Neural progenitor cell (in vitro differentiated cells): Measurements from ENCODE around the gene MN1. TPM values are rescaled to one million over a fixed set of nuclear protein-coding genes. Genes with fewer than 3 reads are reported as not detected.

Experiments used
- DNase-seq: peaks from one replicate; pipeline ENCODE4 v3.0.0-alpha.2; 2016; ENCODE audit warnings: low spot score
- H2AFZ ChIP-seq: fragments of 200-600 bp; sonication (generic); replicated peaks from 2 replicates; pipeline ENCODE4 v1.6.1; 2016; ENCODE audit warnings: antibody characterized with exemption
- H3F3A ChIP-seq: fragments of 200-600 bp; sonication (generic); 2 replicates; pipeline ENCODE4 v1.6.1; 2016; ENCODE audit warnings: antibody characterized with exemption, low read depth
- H3K27ac ChIP-seq: fragments of 200-600 bp; sonication (generic); 2 replicates; pipeline ENCODE4 v1.5.1; 2016; ENCODE audit warnings: mild to moderate bottlenecking
- H3K27me3 ChIP-seq: fragments of 200-600 bp; sonication (generic); 2 replicates; pipeline ENCODE4 v1.6.1; 2016; ENCODE audit warnings: mild to moderate bottlenecking, moderate library complexity
- H3K36me3 ChIP-seq: fragments of 200-600 bp; sonication (generic); 2 replicates; pipeline ENCODE4 v1.5.1; 2016
- H3K4me1 ChIP-seq: fragments of 200-600 bp; sonication (generic); 2 replicates; pipeline ENCODE4 v1.6.1; 2016; ENCODE audit warnings: mixed run types
- H3K4me2 ChIP-seq: fragments of 200-600 bp; sonication (generic); 2 replicates; pipeline ENCODE4 v1.6.1; 2016
- H3K4me3 ChIP-seq: fragments of 200-600 bp; sonication (generic); 2 replicates; pipeline ENCODE4 v1.5.1; 2016
- H3K79me2 ChIP-seq: fragments of 200-600 bp; sonication (generic); 2 replicates; pipeline ENCODE4 v1.6.1; 2016; ENCODE audit warnings: low read depth
- H3K9ac ChIP-seq: fragments of 200-600 bp; sonication (generic); 2 replicates; pipeline ENCODE4 v1.6.1; 2016
- H3K9me3 ChIP-seq: fragments of 200-600 bp; sonication (generic); 2 replicates; pipeline ENCODE4 v1.5.1; 2016; ENCODE audit warnings: low read depth
- H4K20me1 ChIP-seq: fragments of 200-600 bp; sonication (generic); 2 replicates; pipeline ENCODE4 v1.6.1; 2016; ENCODE audit warnings: low read depth
- H3K27ac Mint-ChIP-seq: 3 replicates; pipeline ENCODE4 v1.8.0; 2021; ENCODE audit warnings: mixed read lengths
- H3K27me3 Mint-ChIP-seq: 2 replicates; pipeline ENCODE4 v1.8.0; 2022; ENCODE audit warnings: low read depth, mild to moderate bottlenecking, inconsistent platforms, moderate library complexity, mixed read lengths; ENCODE audit not compliant: insufficient read depth
- H3K36me3 Mint-ChIP-seq: 3 replicates; pipeline ENCODE4 v1.8.0; 2021; ENCODE audit warnings: mixed read lengths
- H3K4me1 Mint-ChIP-seq: 3 replicates; pipeline ENCODE4 v1.8.0; 2021; ENCODE audit warnings: mixed read lengths
- H3K4me3 Mint-ChIP-seq: 3 replicates; pipeline ENCODE4 v1.8.0; 2021; ENCODE audit warnings: mild to moderate bottlenecking, moderate library complexity, mixed read lengths
- H3K9me3 Mint-ChIP-seq: 3 replicates; pipeline ENCODE4 v1.8.0; 2020; ENCODE audit warnings: mixed read lengths
- EZH2 ChIP-seq: fragments of 200-600 bp; sonication (generic); IDR thresholded peaks from 2 replicates; pipeline ENCODE4 v1.6.1; 2017; ENCODE audit warnings: antibody characterized with exemption, mild to moderate bottlenecking, moderate library complexity
- EZH2phosphoT487 ChIP-seq: fragments of 200-600 bp; sonication (generic); IDR thresholded peaks from 2 replicates; pipeline ENCODE4 v1.6.1; 2017; ENCODE audit warnings: antibody characterized with exemption
- total RNA-seq: library from RNA; depleted of rRNA; stranded (reverse); fragments of >200 nt; gene quantifications from 2 replicates; pipeline ENCODE4 v1.2.3, GENCODE V29; 2015; ENCODE audit warnings: low replicate concordance
- TF ChIP-seq, protein P1 (sequence below): fragments of 200-600 bp; sonication (generic); IDR thresholded peaks from 2 replicates; pipeline ENCODE4 v1.5.1; 2017; ENCODE audit warnings: antibody characterized with exemption, mild to moderate bottlenecking

MN1 gene
- total RNA-seq, 1 donor from 2014 or later: 13.3 TPM

- H3K4me3 Mint-ChIP-seq: peak overlapping the region; percentile 16
- Histone ChIP-seq H3K4me3 (no peak overlapping the region), H3K4me1 (peaks cover 30% of the 10 kb centered on the region), H4K20me1 (no peaks in the 10 kb centered on the region), H3K27me3 (no peaks in the 10 kb centered on the region), H3K4me2 (no peak overlapping the region), H3F3A (peaks cover 16% of the 10 kb centered on the region), H3K36me3 (no peaks in the 10 kb centered on the region), H3K9ac (no peak overlapping the region), H3K9me3 (no peaks in the 10 kb centered on the region), H3K79me2 (no peaks in the 10 kb centered on the region), H2AFZ (no peak overlapping the region), H3K27ac (no peak overlapping the region)
- TF ChIP-seq EZH2: no peak
- TF ChIP-seq, protein P1, sequence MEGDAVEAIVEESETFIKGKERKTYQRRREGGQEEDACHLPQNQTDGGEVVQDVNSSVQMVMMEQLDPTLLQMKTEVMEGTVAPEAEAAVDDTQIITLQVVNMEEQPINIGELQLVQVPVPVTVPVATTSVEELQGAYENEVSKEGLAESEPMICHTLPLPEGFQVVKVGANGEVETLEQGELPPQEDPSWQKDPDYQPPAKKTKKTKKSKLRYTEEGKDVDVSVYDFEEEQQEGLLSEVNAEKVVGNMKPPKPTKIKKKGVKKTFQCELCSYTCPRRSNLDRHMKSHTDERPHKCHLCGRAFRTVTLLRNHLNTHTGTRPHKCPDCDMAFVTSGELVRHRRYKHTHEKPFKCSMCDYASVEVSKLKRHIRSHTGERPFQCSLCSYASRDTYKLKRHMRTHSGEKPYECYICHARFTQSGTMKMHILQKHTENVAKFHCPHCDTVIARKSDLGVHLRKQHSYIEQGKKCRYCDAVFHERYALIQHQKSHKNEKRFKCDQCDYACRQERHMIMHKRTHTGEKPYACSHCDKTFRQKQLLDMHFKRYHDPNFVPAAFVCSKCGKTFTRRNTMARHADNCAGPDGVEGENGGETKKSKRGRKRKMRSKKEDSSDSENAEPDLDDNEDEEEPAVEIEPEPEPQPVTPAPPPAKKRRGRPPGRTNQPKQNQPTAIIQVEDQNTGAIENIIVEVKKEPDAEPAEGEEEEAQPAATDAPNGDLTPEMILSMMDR: no peak
- TF ChIP-seq EZH2phosphoT487: no peak
- DNase-seq: no peak
- H3K27ac Mint-ChIP-seq: no peak overlapping the region
- no peaks in the 10 kb centered on the region for H3K36me3 Mint-ChIP-seq
- peaks cover 17% of the 10 kb centered on the region for H3K27me3 Mint-ChIP-seq
- H3K4me1 Mint-ChIP-seq: peaks cover 39% of the 10 kb centered on the region
- no peaks in the 10 kb centered on the region for H3K9me3 Mint-ChIP-seq
Measured at GRCh38 chr22:27709919-27710675, 91.5 kb downstream of the MN1 start.

DNA sequence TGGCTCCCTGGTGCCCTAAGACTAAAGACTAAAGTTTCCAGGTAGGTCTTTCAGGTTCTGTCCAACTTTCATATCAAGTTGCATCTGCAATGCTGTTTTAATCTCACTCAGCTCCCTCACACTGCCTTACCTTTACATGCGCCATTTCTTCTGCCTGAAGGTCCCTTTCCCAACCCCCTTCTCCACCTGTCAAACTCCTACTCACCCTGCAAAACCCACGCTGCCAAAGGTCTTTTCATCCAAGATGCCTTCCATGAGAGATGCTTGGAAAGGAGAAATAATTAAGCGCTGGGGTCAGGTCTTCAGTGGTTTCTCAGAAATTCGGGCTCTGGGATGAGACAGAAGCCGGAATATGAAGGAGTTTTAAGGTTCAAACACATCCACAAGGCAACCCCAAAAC lies 95.1 kb downstream of the MN1 start:
- Mint-ChIP-seq H3K4me3 (no peak overlapping the region), H3K36me3 (peaks cover 4% of the 10 kb centered on the region), H3K9me3 (peaks cover 13% of the 10 kb centered on the region), H3K4me1 (peaks cover 28% of the 10 kb centered on the region), H3K27ac (no peak overlapping the region), H3K27me3 (peaks cover 19% of the 10 kb centered on the region)
- no peaks in the 10 kb centered on the region for H3F3A ChIP-seq
- no peak overlapping the region for H3K9ac ChIP-seq
- H3K36me3 ChIP-seq: no peaks in the 10 kb centered on the region
- no peak overlapping the region for H3K4me3 ChIP-seq
- no peak for TF ChIP-seq EZH2phosphoT487
- H3K9me3 ChIP-seq: no peaks in the 10 kb centered on the region
- H2AFZ ChIP-seq: no peak overlapping the region
- peaks cover 18% of the 10 kb centered on the region for H3K4me1 ChIP-seq
- H3K79me2 ChIP-seq: no peaks in the 10 kb centered on the region
- no peaks in the 10 kb centered on the region for H3K27me3 ChIP-seq
- DNase-seq: no peak
- H3K27ac ChIP-seq: no peak overlapping the region
- H3K4me2 ChIP-seq: no peak overlapping the region
- no peaks in the 10 kb centered on the region for H4K20me1 ChIP-seq

DNA sequence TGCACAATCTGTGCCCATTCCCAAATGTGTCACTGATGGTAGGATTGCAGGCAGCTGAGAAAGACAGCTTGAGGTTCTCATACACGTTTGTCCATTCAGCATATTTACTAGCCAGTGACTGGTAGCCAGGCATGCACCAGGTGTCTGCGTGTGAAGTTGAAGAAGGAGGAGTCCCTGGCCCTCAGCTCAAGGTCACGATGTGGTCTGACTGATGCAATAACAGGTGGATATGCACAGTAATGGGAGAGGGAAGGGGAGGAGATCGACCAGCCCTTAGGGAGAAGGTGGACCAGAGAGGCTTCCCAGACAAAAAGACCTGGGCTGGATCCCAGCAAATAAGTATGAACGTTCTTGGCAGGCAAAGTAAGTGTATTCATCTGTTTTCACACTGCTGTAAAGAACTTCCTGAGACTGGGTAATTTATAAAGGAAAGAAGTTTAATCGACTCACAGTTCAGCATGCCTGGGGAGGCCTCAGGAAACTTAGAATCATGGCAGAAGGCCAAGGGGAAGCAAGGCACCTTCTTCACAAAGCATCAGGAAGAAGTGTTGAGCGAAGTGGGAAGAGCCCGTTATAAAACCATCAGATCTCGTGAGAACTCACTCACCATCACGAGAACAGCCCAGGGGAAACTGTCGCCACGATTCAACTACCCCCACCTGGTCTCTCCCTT lies 96.0 kb downstream of the MN1 start:
- H3K27me3 Mint-ChIP-seq: peaks cover 13% of the 10 kb centered on the region
- H3K4me3 Mint-ChIP-seq: no peak overlapping the region
- H3K27ac Mint-ChIP-seq: peak overlapping the region; percentile 31
- no peaks in the 10 kb centered on the region for H3K79me2 ChIP-seq
- H4K20me1 ChIP-seq: no peaks in the 10 kb centered on the region
- peaks cover 5% of the 10 kb centered on the region for H3K36me3 Mint-ChIP-seq
- DNase-seq: no peak
- no peak overlapping the region for H3K4me3 ChIP-seq
- peaks cover 31% of the 10 kb centered on the region for H3K4me1 Mint-ChIP-seq
- TF ChIP-seq, protein P1: no peak
- TF ChIP-seq EZH2phosphoT487 (no peak), EZH2 (no peak)
- no peaks in the 10 kb centered on the region for H3K27me3 ChIP-seq
- H3K4me2 ChIP-seq: no peak overlapping the region
- H2AFZ ChIP-seq: no peak overlapping the region
- H3K9me3 ChIP-seq: no peaks in the 10 kb centered on the region
- H3K9ac ChIP-seq: no peak overlapping the region
- H3F3A ChIP-seq: no peaks in the 10 kb centered on the region
- peaks cover 18% of the 10 kb centered on the region for H3K4me1 ChIP-seq
- H3K36me3 ChIP-seq: no peaks in the 10 kb centered on the region
- no peak overlapping the region for H3K27ac ChIP-seq
- H3K9me3 Mint-ChIP-seq: peaks cover 14% of the 10 kb centered on the region

DNA sequence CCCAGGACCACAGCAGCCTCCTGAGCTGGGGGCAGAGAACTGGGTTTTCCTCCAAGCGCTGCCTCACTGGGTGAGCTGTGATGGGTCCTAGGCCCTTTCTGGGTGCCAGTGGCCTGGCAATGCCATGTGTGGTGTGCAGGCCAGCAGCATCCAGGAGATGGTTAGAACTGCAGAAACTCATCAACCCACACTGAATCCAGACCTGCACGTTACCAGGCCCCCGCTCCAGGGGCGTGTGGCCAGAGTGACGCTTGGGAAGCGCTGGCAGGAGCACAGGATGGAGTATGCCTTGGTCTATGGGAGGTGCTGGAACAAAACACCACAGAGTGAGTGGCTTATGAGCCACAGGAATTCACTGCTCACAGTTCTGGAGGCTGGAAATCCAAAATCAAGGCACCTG lies 97.0 kb downstream of the MN1 start:
- H3K9ac ChIP-seq: no peak overlapping the region
- Mint-ChIP-seq H3K4me3 (no peak overlapping the region), H3K27me3 (peaks cover 11% of the 10 kb centered on the region), H3K4me1 (peaks cover 40% of the 10 kb centered on the region), H3K27ac (no peak overlapping the region), H3K36me3 (peaks cover 5% of the 10 kb centered on the region), H3K9me3 (peaks cover 14% of the 10 kb centered on the region)
- H4K20me1 ChIP-seq: no peaks in the 10 kb centered on the region
- H3K4me2 ChIP-seq: no peak overlapping the region
- no peaks in the 10 kb centered on the region for H3K27me3 ChIP-seq
- H3K27ac ChIP-seq: no peak overlapping the region
- H3K36me3 ChIP-seq: no peaks in the 10 kb centered on the region
- no peaks in the 10 kb centered on the region for H3K79me2 ChIP-seq
- no peak for DNase-seq
- peaks cover 18% of the 10 kb centered on the region for H3K4me1 ChIP-seq
- TF ChIP-seq, protein P1: no peak
- TF ChIP-seq EZH2 (no peak), EZH2phosphoT487 (no peak)
- no peaks in the 10 kb centered on the region for H3K9me3 ChIP-seq
- H2AFZ ChIP-seq: no peak overlapping the region
- no peak overlapping the region for H3K4me3 ChIP-seq
- no peaks in the 10 kb centered on the region for H3F3A ChIP-seq
